Mesenchymal stem cell (in vitro differentiated cells and primary cell): ENCODE measurements around the gene SCAPER.
"Not testable (repeated sequence)": the region's sequence is repeated elsewhere in the genome, so short reads cannot be mapped to it uniquely, and the experiment has no call there.

Experiments
- DNase-seq: peaks from one replicate; pipeline ENCODE4 v3.0.0-alpha.2; 2013
- H2AFZ ChIP-seq: one replicate; pipeline ENCODE4 v1.6.1; 2013; ENCODE audit warnings: low read depth, mild to moderate bottlenecking, control low read depth, inconsistent platforms, low read length, moderate library complexity
- H2AK5ac ChIP-seq: 2 replicates; pipeline ENCODE4 v1.6.1; 2013; ENCODE audit warnings: low read length, moderate library complexity, mild to moderate bottlenecking, inconsistent platforms; ENCODE audit not compliant: severe bottlenecking
- H2BK120ac ChIP-seq: one replicate; pipeline ENCODE4 v1.6.1; 2013; ENCODE audit warnings: low read depth, mild to moderate bottlenecking, inconsistent platforms, low read length, moderate library complexity
- H2BK12ac ChIP-seq, 2 experiments: one replicate each; pipeline ENCODE4 v1.6.1; 2013; ENCODE audit warnings: inconsistent platforms in 2 of 2, low read length in 2 of 2, mild to moderate bottlenecking in 2 of 2, moderate library complexity in 2 of 2, control low read depth in 1 of 2
- H2BK15ac ChIP-seq: one replicate; pipeline ENCODE4 v1.6.1; 2013; ENCODE audit warnings: mild to moderate bottlenecking, low read depth, inconsistent platforms; ENCODE audit not compliant: poor library complexity, severe bottlenecking
- H2BK5ac ChIP-seq: 2 replicates; pipeline ENCODE4 v1.6.1; 2013; ENCODE audit warnings: low read depth, mild to moderate bottlenecking, low read length, control low read depth, inconsistent platforms; ENCODE audit not compliant: poor library complexity, severe bottlenecking
- H3K14ac ChIP-seq, 2 experiments: one replicate each; pipeline ENCODE4 v1.6.1; 2013; ENCODE audit warnings: inconsistent platforms in 2 of 2, low read length in 2 of 2, control low read depth in 1 of 2, mild to moderate bottlenecking in 1 of 2, moderate library complexity in 1 of 2
- H3K18ac ChIP-seq, 2 experiments: one replicate each; pipeline ENCODE4 v1.6.1; 2013; ENCODE audit warnings: inconsistent platforms in 2 of 2, low read length in 2 of 2, control low read depth in 1 of 2, low read depth in 1 of 2, mild to moderate bottlenecking in 1 of 2
- H3K23ac ChIP-seq, 2 experiments: one replicate each; pipeline ENCODE4 v1.6.1; 2013; ENCODE audit warnings: inconsistent platforms in 2 of 2, low read length in 2 of 2, mild to moderate bottlenecking in 2 of 2, moderate library complexity in 2 of 2, control low read depth in 1 of 2
- H3K27ac ChIP-seq: 2 replicates; pipeline ENCODE4 v1.5.1; 2013; ENCODE audit warnings: mild to moderate bottlenecking, moderate library complexity, low read length, control low read depth, inconsistent platforms; ENCODE audit not compliant: poor library complexity, severe bottlenecking
- H3K27me3 ChIP-seq, 2 experiments: 2 replicates each; pipeline versions ENCODE4 v1.6.1 to v1.7.0; 2013; ENCODE audit warnings: low read length in 2 of 2, mild to moderate bottlenecking in 2 of 2, moderate library complexity in 2 of 2, control low read depth in 1 of 2, inconsistent platforms in 1 of 2; ENCODE audit not compliant: control insufficient read depth in 1 of 2, insufficient read depth in 1 of 2
- H3K36me3 ChIP-seq, 2 experiments: 2 replicates each; pipeline versions ENCODE4 v1.6.1 to v1.7.0; 2013; ENCODE audit warnings: low read length in 2 of 2, control low read depth in 1 of 2, inconsistent platforms in 1 of 2, low read depth in 1 of 2, mild to moderate bottlenecking in 1 of 2; ENCODE audit not compliant: insufficient read depth in 2 of 2, control insufficient read depth in 1 of 2
- H3K4ac ChIP-seq, 2 experiments: one replicate each; pipeline ENCODE4 v1.6.1; 2013; ENCODE audit warnings: inconsistent platforms in 2 of 2, low read length in 2 of 2, mild to moderate bottlenecking in 2 of 2, moderate library complexity in 2 of 2, control low read depth in 1 of 2, low read depth in 1 of 2
- H3K4me1 ChIP-seq: 2 replicates; pipeline ENCODE4 v1.6.1; 2013; ENCODE audit warnings: low read depth, low read length, control low read depth; ENCODE audit not compliant: control insufficient read depth, insufficient read depth
- H3K4me2 ChIP-seq: 2 replicates; pipeline ENCODE4 v1.6.1; 2013; ENCODE audit warnings: low read length, mild to moderate bottlenecking, inconsistent platforms; ENCODE audit not compliant: poor library complexity, severe bottlenecking
- H3K4me3 ChIP-seq, 2 experiments: 2 replicates each; pipeline versions ENCODE4 v1.5.1 to v1.7.0; 2013; ENCODE audit warnings: low read length in 2 of 2, mild to moderate bottlenecking in 2 of 2, control low read depth in 1 of 2, low read depth in 1 of 2; ENCODE audit not compliant: insufficient read depth in 1 of 2
- H3K79me1 ChIP-seq: replicated peaks from 2 replicates; pipeline ENCODE4 v1.6.1; 2013; ENCODE audit warnings: mild to moderate bottlenecking, control low read depth, low read length, inconsistent platforms; ENCODE audit not compliant: poor library complexity, severe bottlenecking
- H3K9ac ChIP-seq: 2 replicates; pipeline ENCODE4 v1.7.0; 2013; ENCODE audit warnings: mild to moderate bottlenecking, low read length, moderate library complexity
- H3K9me3 ChIP-seq: 2 replicates; pipeline ENCODE4 v1.7.0; 2013; ENCODE audit warnings: mild to moderate bottlenecking, low read length; ENCODE audit not compliant: control insufficient read depth
- H4K8ac ChIP-seq: one replicate; pipeline ENCODE4 v1.6.1; 2013; ENCODE audit warnings: inconsistent platforms, mild to moderate bottlenecking, low read length, moderate library complexity
- H4K91ac ChIP-seq: one replicate; pipeline ENCODE4 v1.6.1; 2013; ENCODE audit warnings: mild to moderate bottlenecking, low read length, inconsistent platforms
- WGBS: methylation state at CpG from one replicate; pipeline ENCODE4 v1.1.7; 2013; ENCODE audit warnings: mixed read lengths; 5-methylcytosine and 5-hydroxymethylcytosine counted together

SCAPER gene

DNA sequence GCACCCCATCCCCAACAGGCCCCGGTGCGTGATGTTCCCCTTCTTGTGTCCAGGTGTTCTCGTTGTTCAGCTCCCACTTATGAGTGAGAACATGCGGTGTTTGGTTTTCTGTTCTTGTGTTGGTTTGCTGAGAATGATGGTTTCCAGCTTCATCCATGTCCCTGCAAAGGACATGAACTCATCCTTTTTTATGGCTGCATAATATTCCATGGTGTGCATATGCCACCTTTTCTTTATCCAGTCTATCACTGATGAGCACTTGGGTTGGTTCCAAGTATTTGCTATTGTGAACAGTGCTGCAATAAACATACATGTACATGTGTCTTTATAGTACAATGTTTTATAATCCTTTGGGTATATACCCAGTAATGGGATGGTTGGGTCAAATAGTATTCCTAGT is 217.5 kb downstream of the SCAPER start:
- H3K36me3 ChIP-seq, H3K4ac ChIP-seq, H3K4me3 ChIP-seq, H3K79me1 ChIP-seq, H2BK120ac ChIP-seq, H4K91ac ChIP-seq, H3K14ac ChIP-seq, H3K9ac ChIP-seq, H3K4me1 ChIP-seq, H3K23ac ChIP-seq, H2AFZ ChIP-seq, H2AK5ac ChIP-seq, DNase-seq, H2BK12ac ChIP-seq, H3K18ac ChIP-seq, H3K27me3 ChIP-seq, H3K27ac ChIP-seq, H3K9me3 ChIP-seq, H3K4me2 ChIP-seq, H4K8ac ChIP-seq, H2BK15ac ChIP-seq, H2BK5ac ChIP-seq: not testable (repeated sequence)
- WGBS: 100% methylated on average over 4 of the region's 4 CpGs

DNA sequence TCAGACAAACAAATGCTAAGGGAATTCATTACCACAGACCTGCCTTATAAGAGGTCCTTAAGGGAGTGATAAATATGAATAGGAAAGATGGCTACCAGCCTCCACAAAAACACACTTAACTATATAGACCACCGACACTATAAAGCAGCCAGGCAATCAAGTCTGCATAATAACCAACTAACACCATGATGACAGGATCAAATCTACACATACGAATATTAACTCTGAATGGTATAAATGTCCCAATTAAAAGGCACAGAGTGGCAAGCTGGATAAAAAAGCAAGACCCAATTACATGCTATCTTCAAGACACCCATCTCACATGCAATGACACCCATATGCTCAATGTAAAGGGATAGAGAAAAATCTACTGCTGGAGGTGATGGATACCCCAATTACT is 221.1 kb downstream of the SCAPER start:
- Histone ChIP-seq H3K4me1 (no peaks in the 10 kb centered on the region), H3K4me2 (no peak overlapping the region), H3K9ac (no peak overlapping the region), H3K23ac (no peak overlapping the region), H2BK120ac (no peak overlapping the region), H2BK12ac (no peak overlapping the region), H2BK15ac (no peak overlapping the region), H3K4ac (no peak overlapping the region), H3K4me3 (no peak overlapping the region), H3K79me1 (peaks cover 2% of the 10 kb centered on the region), H2BK5ac (no peak overlapping the region), H3K36me3 (peaks cover 0 to 6% of the 10 kb centered on the region in 2 experiments), H3K9me3 (peaks cover 6% of the 10 kb centered on the region), H3K14ac (no peak overlapping the region), H3K18ac (no peak overlapping the region), H2AK5ac (no peak overlapping the region), H3K27ac (no peak overlapping the region), H3K27me3 (no peaks in the 10 kb centered on the region), H4K91ac (no peak overlapping the region), H2AFZ (no peak overlapping the region), H4K8ac (no peak overlapping the region)
- WGBS: 100% methylated on average over 2 of the region's 2 CpGs
- no peak for DNase-seq

DNA sequence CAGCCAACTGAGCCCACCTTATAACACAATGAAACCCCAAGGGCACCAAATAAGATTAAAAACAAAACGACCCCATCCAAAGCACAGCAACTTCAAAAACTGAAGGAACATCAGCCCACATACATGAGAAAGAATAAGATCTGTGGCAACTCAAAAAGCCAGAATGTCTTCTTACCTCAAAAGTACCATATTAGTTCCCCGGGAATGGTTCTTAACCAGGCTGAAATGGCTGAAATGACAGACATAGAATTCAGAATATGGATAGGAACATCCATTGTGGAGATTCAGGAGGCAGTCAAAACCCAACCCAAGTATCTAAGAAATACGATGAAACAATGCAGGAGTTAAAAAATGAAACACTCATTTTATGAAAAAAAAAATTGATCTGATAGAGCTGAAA is 222.3 kb downstream of the SCAPER start:
- no peak overlapping the region for H2AK5ac ChIP-seq
- DNase-seq: no peak
- H2AFZ ChIP-seq: no peak overlapping the region
- H3K14ac ChIP-seq: no peak overlapping the region
- no peak overlapping the region for H3K4ac ChIP-seq
- no peaks in the 10 kb centered on the region for H3K4me1 ChIP-seq
- no peak overlapping the region for H3K9ac ChIP-seq
- peaks cover 0 to 6% of the 10 kb centered on the region in 2 experiments for H3K36me3 ChIP-seq
- no peak overlapping the region for H4K8ac ChIP-seq
- WGBS: 88% methylated on average over 2 of the region's 3 CpGs
- no peak overlapping the region for H2BK5ac ChIP-seq
- H3K23ac ChIP-seq: no peak overlapping the region
- no peak overlapping the region for H3K18ac ChIP-seq
- peaks cover 6% of the 10 kb centered on the region for H3K9me3 ChIP-seq
- peaks cover 2% of the 10 kb centered on the region for H3K79me1 ChIP-seq
- H2BK15ac ChIP-seq: no peak overlapping the region
- no peak overlapping the region for H4K91ac ChIP-seq
- H3K4me2 ChIP-seq: no peak overlapping the region
- no peak overlapping the region for H2BK120ac ChIP-seq
- no peaks in the 10 kb centered on the region for H3K27me3 ChIP-seq
- H3K27ac ChIP-seq: no peak overlapping the region
- no peak overlapping the region for H2BK12ac ChIP-seq
- no peak overlapping the region for H3K4me3 ChIP-seq

DNA sequence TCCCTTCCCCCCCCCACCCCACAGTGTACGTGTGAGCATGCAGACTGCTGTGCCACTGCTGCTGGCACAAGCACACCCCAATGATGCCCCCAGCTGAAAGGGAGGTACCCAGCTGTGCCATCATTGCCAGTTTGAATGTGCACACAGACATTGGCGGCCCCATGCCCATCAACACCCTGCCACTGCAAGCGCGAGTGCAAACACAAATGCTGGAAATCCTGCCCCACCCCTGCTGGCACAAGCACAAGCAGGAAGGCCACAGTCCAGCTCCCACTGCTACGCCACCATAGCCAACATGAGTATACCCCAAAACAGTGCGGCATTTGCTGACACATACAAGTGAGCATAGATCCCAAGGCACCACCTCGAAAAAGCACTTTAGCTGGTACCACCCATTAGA is 222.9 kb downstream of the SCAPER start:
- peaks cover 6% of the 10 kb centered on the region for H3K9me3 ChIP-seq
- H2AFZ ChIP-seq: no peak overlapping the region
- 97% methylated on average over 7 of the region's 7 CpGs for WGBS
- H4K8ac ChIP-seq: no peak overlapping the region
- H4K91ac ChIP-seq: no peak overlapping the region
- H3K9ac ChIP-seq: no peak overlapping the region
- H3K27me3 ChIP-seq: no peaks in the 10 kb centered on the region
- H3K14ac ChIP-seq: no peak overlapping the region
- H3K4me2 ChIP-seq: no peak overlapping the region
- no peak for DNase-seq
- H2BK120ac ChIP-seq: no peak overlapping the region
- H3K36me3 ChIP-seq: peaks cover 0 to 6% of the 10 kb centered on the region in 2 experiments
- H2BK12ac ChIP-seq: no peak overlapping the region
- H3K4me1 ChIP-seq: no peaks in the 10 kb centered on the region
- H3K23ac ChIP-seq: no peak overlapping the region
- H3K4ac ChIP-seq: no peak overlapping the region
- peak overlapping the region in 1 of 2 experiments; percentile 51 for H3K18ac ChIP-seq
- H2BK15ac ChIP-seq: no peak overlapping the region
- no peak overlapping the region for H3K4me3 ChIP-seq
- H3K27ac ChIP-seq: no peak overlapping the region
- H3K79me1 ChIP-seq: peaks cover 2% of the 10 kb centered on the region
- no peak overlapping the region for H2AK5ac ChIP-seq
- no peak overlapping the region for H2BK5ac ChIP-seq
